HEK293 (cell line): ENCODE results near the gene CFAP45.

Source experiments
- CTCF ChIA-PET: fragments of 350-600 bp; formaldehyde crosslinking; extraction: SDS; loops from one replicate; lab custom pipeline; 2021; ENCODE audit warnings: antibody characterized with exemption; lab: Yijun Ruan, JAX
- POLR2A ChIA-PET: fragments of 300-600 bp; formaldehyde crosslinking; extraction: SDS; loops from one replicate; lab custom pipeline; 2020; ENCODE audit warnings: antibody characterized with exemption, inconsistent platforms; lab: Yijun Ruan, JAX
- H3K27ac ChIP-seq: fragments of 200-500 bp; sonication (Bioruptor generic); 2 replicates; pipeline ENCODE4 v1.5.1; 2014; ENCODE audit warnings: low read depth, low read length, control low read depth, inconsistent platforms; ENCODE audit errors: extremely low read depth
- H3K36me3 ChIP-seq, 2 experiments: fragments of 200-500 bp in 1 of 2; sonication (Bioruptor generic) in 1 of 2; 1 replicate in 1 of 2; 2 replicates in 1 of 2; pipeline ENCODE4 v1.5.1; 2014 to 2017; ENCODE audit warnings: inconsistent platforms in 2 of 2, low read length in 2 of 2; ENCODE audit not compliant: control insufficient read depth in 2 of 2, insufficient read depth in 1 of 2
- H3K4me1 ChIP-seq: fragments of 200-500 bp; sonication (Bioruptor generic); 2 replicates; pipeline ENCODE4 v1.5.1; 2014; ENCODE audit warnings: mild to moderate bottlenecking, low read length, inconsistent platforms; ENCODE audit not compliant: control insufficient read depth, insufficient read depth
- H3K4me3 ChIP-seq: 2 replicates; pipeline ENCODE4 v1.5.1; 2011; ENCODE audit warnings: low read depth, mild to moderate bottlenecking, control low read depth, low read length, moderate library complexity
- H3K9me3 ChIP-seq: fragments of 200-500 bp; sonication (Bioruptor generic); 2 replicates; pipeline ENCODE4 v1.5.1; 2014; ENCODE audit warnings: low read depth, low read length, inconsistent platforms; ENCODE audit not compliant: control insufficient read depth, insufficient read depth
- AEBP2 ChIP-seq: fragments of 450-650 bp; formaldehyde crosslinking; IDR thresholded peaks from 2 replicates; pipeline ENCODE4 v1.5.1; 2016; ENCODE audit warnings: missing biosample characterization, missing genetic modification characterization, borderline replicate concordance
- GLI4 ChIP-seq: fragments of 450-650 bp; formaldehyde crosslinking; IDR thresholded peaks from 2 replicates; pipeline ENCODE4 v1.5.1; 2016; ENCODE audit warnings: missing biosample characterization, missing genetic modification characterization
- SCRT2 ChIP-seq: fragments of 450-650 bp; formaldehyde crosslinking; IDR thresholded peaks from 2 replicates; pipeline ENCODE4 v1.5.1; 2016; ENCODE audit warnings: missing biosample characterization, missing genetic modification characterization
- SETDB1 ChIP-seq: IDR thresholded peaks from one replicate; pipeline ENCODE4 v1.6.1; 2017; ENCODE audit warnings: mild to moderate bottlenecking, low read length, moderate library complexity, mixed read lengths; ENCODE audit not compliant: insufficient read length
- SP2 ChIP-seq: fragments of 450-650 bp; formaldehyde crosslinking; IDR thresholded peaks from 2 replicates; pipeline ENCODE4 v1.5.1; 2016; ENCODE audit warnings: missing biosample characterization, missing genetic modification characterization
- TRIM28 ChIP-seq: IDR thresholded peaks from 2 replicates; pipeline ENCODE4 v1.6.1; 2011; ENCODE audit warnings: low read length, control low read depth, borderline replicate concordance
- WT1 ChIP-seq: fragments of 450-650 bp; formaldehyde crosslinking; IDR thresholded peaks from 2 replicates; pipeline ENCODE4 v1.5.1; 2016; ENCODE audit warnings: missing biosample characterization, missing genetic modification characterization
- ZNF202 ChIP-seq: fragments of 450-650 bp; formaldehyde crosslinking; IDR thresholded peaks from 2 replicates; pipeline ENCODE4 v1.5.1; 2016; ENCODE audit warnings: missing biosample characterization, missing genetic modification characterization, borderline replicate concordance
- ZNF221 ChIP-seq: fragments of 450-650 bp; formaldehyde crosslinking; IDR thresholded peaks from 2 replicates; pipeline ENCODE4 v1.5.1; 2017; ENCODE audit warnings: missing biosample characterization, missing genetic modification characterization, borderline replicate concordance
- ZNF302 ChIP-seq: fragments of 450-650 bp; formaldehyde crosslinking; IDR thresholded peaks from 2 replicates; pipeline ENCODE4 v1.5.1; 2016; ENCODE audit warnings: missing biosample characterization, missing genetic modification characterization, low read depth
- ZNF37A ChIP-seq: fragments of 450-650 bp; IDR thresholded peaks from 2 replicates; pipeline ENCODE4 v1.5.1; 2018; ENCODE audit warnings: missing biosample characterization, missing genetic modification characterization
- ZNF423 ChIP-seq: fragments of 450-650 bp; formaldehyde crosslinking; IDR thresholded peaks from 2 replicates; pipeline ENCODE4 v1.5.1; 2016; ENCODE audit warnings: missing biosample characterization, missing genetic modification characterization
- ZNF473 ChIP-seq: fragments of 450-650 bp; formaldehyde crosslinking; IDR thresholded peaks from 2 replicates; pipeline ENCODE4 v1.5.1; 2017; ENCODE audit warnings: missing biosample characterization, missing genetic modification characterization
- ZNF544 ChIP-seq: fragments of 450-650 bp; formaldehyde crosslinking; IDR thresholded peaks from 2 replicates; pipeline ENCODE4 v1.5.0; 2017; ENCODE audit warnings: missing biosample characterization, missing genetic modification characterization
- ZNF585B ChIP-seq: fragments of 450-650 bp; formaldehyde crosslinking; IDR thresholded peaks from 2 replicates; pipeline ENCODE4 v1.5.1; 2016; ENCODE audit warnings: missing biosample characterization, missing genetic modification characterization
- ZNF610 ChIP-seq: fragments of 450-650 bp; formaldehyde crosslinking; IDR thresholded peaks from 2 replicates; pipeline ENCODE4 v1.5.1; 2016; ENCODE audit warnings: missing biosample characterization, missing genetic modification characterization, borderline replicate concordance
- ZNF677 ChIP-seq: fragments of 450-650 bp; IDR thresholded peaks from 2 replicates; pipeline ENCODE4 v1.5.0; 2018; ENCODE audit warnings: missing biosample characterization, mild to moderate bottlenecking, missing genetic modification characterization, moderate library complexity
- ZNF704 ChIP-seq: fragments of 450-650 bp; formaldehyde crosslinking; IDR thresholded peaks from 2 replicates; pipeline ENCODE4 v1.5.1; 2016; ENCODE audit warnings: missing biosample characterization, missing genetic modification characterization
- ZXDB ChIP-seq: fragments of 450-650 bp; formaldehyde crosslinking; IDR thresholded peaks from 2 replicates; pipeline ENCODE4 v1.5.1; 2016; ENCODE audit warnings: missing biosample characterization, missing genetic modification characterization
- TF ChIP-seq, protein P1 (sequence below): fragments of 450-650 bp; formaldehyde crosslinking; IDR thresholded peaks from 2 replicates; pipeline ENCODE4 v1.5.1; 2016; ENCODE audit warnings: missing biosample characterization, missing genetic modification characterization
- TF ChIP-seq, protein P2 (sequence below): fragments of 450-650 bp; formaldehyde crosslinking; IDR thresholded peaks from 2 replicates; pipeline ENCODE4 v1.5.1; 2016; ENCODE audit warnings: missing biosample characterization, missing genetic modification characterization
- TF ChIP-seq, protein P3 (sequence below): fragments of 450-650 bp; formaldehyde crosslinking; IDR thresholded peaks from 2 replicates; pipeline ENCODE4 v1.5.1; 2016; ENCODE audit warnings: missing biosample characterization, missing genetic modification characterization
- TF ChIP-seq, protein P4 (sequence below): fragments of 450-650 bp; formaldehyde crosslinking; IDR thresholded peaks from 2 replicates; pipeline ENCODE4 v1.5.1; 2017; ENCODE audit warnings: missing biosample characterization, missing genetic modification characterization

Gene CFAP45

GRCh38 chr1:159845751-159846629 is 54.0 kb downstream of the CFAP45 start:
- TF ChIP-seq ZNF202 (tag by site-specific recombination) (no peak), ZNF544 (tag by site-specific recombination) (no peak), ZNF677 (tag by site-specific recombination) (no peak), ZNF423 (no peak), ZNF221 (tag by site-specific recombination) (no peak), ZXDB (tag by site-specific recombination) (no peak), GLI4 (no peak), SCRT2 (tag by site-specific recombination) (no peak), ZNF37A (no peak), SP2 (no peak), WT1 (no peak), SETDB1 (no peak), ZNF610 (tag by site-specific recombination) (no peak), ZNF473 (tag by site-specific recombination) (no peak), ZNF704 (tag by site-specific recombination) (no peak), ZNF302 (tag by site-specific recombination) (no peak), AEBP2 (tag by site-specific recombination) (no peak), TRIM28 (no peak)
- TF ChIP-seq, protein P1, sequence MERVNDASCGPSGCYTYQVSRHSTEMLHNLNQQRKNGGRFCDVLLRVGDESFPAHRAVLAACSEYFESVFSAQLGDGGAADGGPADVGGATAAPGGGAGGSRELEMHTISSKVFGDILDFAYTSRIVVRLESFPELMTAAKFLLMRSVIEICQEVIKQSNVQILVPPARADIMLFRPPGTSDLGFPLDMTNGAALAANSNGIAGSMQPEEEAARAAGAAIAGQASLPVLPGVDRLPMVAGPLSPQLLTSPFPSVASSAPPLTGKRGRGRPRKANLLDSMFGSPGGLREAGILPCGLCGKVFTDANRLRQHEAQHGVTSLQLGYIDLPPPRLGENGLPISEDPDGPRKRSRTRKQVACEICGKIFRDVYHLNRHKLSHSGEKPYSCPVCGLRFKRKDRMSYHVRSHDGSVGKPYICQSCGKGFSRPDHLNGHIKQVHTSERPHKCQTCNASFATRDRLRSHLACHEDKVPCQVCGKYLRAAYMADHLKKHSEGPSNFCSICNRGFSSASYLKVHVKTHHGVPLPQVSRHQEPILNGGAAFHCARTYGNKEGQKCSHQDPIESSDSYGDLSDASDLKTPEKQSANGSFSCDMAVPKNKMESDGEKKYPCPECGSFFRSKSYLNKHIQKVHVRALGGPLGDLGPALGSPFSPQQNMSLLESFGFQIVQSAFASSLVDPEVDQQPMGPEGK (tag by site-specific recombination) = no peak
- TF ChIP-seq, protein P2, sequence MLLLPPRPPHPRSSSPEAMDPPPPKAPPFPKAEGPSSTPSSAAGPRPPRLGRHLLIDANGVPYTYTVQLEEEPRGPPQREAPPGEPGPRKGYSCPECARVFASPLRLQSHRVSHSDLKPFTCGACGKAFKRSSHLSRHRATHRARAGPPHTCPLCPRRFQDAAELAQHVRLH (tag by site-specific recombination) = no peak
- TF ChIP-seq, all 188 proteins: peak for 0
- Histone ChIP-seq H3K4me3 (no peak overlapping the region), H3K36me3 (no peaks in the 10 kb centered on the region), H3K27ac (no peak overlapping the region), H3K9me3 (no peaks in the 10 kb centered on the region), H3K4me1 (no peaks in the 10 kb centered on the region)
- ChIA-PET POLR2A (no interaction called here), CTCF (no interaction called here)

- Histone ChIP-seq H3K4me1 (no peaks in the 10 kb centered on the region), H3K27ac (no peak overlapping the region), H3K4me3 (no peak overlapping the region), H3K36me3 (no peaks in the 10 kb centered on the region), H3K9me3 (no peaks in the 10 kb centered on the region)
- CTCF ChIA-PET = interaction anchor here (0.9 to 1.5 kb wide), 4 partner anchors 44 to 163 kb away, joined by 3 to 6 read pairs (median 4); no protein-coding TSS in a partner anchor
- POLR2A ChIA-PET = no interaction called here
- TF ChIP-seq, protein P3, sequence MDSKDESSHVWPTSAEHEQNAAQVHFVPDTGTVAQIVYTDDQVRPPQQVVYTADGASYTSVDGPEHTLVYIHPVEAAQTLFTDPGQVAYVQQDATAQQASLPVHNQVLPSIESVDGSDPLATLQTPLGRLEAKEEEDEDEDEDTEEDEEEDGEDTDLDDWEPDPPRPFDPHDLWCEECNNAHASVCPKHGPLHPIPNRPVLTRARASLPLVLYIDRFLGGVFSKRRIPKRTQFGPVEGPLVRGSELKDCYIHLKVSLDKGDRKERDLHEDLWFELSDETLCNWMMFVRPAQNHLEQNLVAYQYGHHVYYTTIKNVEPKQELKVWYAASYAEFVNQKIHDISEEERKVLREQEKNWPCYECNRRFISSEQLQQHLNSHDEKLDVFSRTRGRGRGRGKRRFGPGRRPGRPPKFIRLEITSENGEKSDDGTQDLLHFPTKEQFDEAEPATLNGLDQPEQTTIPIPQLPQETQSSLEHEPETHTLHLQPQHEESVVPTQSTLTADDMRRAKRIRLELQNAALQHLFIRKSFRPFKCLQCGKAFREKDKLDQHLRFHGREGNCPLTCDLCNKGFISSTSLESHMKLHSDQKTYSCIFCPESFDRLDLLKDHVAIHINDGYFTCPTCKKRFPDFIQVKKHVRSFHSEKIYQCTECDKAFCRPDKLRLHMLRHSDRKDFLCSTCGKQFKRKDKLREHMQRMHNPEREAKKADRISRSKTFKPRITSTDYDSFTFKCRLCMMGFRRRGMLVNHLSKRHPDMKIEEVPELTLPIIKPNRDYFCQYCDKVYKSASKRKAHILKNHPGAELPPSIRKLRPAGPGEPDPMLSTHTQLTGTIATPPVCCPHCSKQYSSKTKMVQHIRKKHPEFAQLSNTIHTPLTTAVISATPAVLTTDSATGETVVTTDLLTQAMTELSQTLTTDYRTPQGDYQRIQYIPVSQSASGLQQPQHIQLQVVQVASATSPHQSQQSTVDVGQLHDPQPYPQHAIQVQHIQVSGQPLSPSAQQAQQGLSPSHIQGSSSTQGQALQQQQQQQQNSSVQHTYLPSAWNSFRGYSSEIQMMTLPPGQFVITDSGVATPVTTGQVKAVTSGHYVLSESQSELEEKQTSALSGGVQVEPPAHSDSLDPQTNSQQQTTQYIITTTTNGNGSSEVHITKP (tag by site-specific recombination) = no peak
- TF ChIP-seq ZNF585B = no peak
- TF ChIP-seq, protein P4, sequence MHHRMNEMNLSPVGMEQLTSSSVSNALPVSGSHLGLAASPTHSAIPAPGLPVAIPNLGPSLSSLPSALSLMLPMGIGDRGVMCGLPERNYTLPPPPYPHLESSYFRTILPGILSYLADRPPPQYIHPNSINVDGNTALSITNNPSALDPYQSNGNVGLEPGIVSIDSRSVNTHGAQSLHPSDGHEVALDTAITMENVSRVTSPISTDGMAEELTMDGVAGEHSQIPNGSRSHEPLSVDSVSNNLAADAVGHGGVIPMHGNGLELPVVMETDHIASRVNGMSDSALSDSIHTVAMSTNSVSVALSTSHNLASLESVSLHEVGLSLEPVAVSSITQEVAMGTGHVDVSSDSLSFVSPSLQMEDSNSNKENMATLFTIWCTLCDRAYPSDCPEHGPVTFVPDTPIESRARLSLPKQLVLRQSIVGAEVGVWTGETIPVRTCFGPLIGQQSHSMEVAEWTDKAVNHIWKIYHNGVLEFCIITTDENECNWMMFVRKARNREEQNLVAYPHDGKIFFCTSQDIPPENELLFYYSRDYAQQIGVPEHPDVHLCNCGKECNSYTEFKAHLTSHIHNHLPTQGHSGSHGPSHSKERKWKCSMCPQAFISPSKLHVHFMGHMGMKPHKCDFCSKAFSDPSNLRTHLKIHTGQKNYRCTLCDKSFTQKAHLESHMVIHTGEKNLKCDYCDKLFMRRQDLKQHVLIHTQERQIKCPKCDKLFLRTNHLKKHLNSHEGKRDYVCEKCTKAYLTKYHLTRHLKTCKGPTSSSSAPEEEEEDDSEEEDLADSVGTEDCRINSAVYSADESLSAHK (tag by site-specific recombination) = no peak
These were observed 56.5 kb downstream of the CFAP45 start for GRCh38 chr1:159843459-159843858.
